H1 (cell line): ENCODE measurements around the gene UBE2O. TPM values are rescaled to one million over a fixed set of nuclear protein-coding genes. Genes with fewer than 3 reads are reported as not detected.
"Not testable (repeated sequence)": the region's sequence is repeated elsewhere in the genome, so short reads cannot be mapped to it uniquely, and the experiment has no call there.

Experiments
- CTCF ChIA-PET: fragments of 300-600 bp; sonication (Branson Sonifier 250); formaldehyde crosslinking; loops from one replicate; lab custom pipeline; 2021; ENCODE audit not compliant: partially characterized antibody; lab: Charles Lee
- POLR2A ChIA-PET: fragments of 300-600 bp; sonication (Branson Sonifier 250); formaldehyde crosslinking; loops from one replicate; lab custom pipeline; 2021; ENCODE audit warnings: inconsistent platforms; ENCODE audit not compliant: partially characterized antibody; lab: Charles Lee
- DNase-seq, 2 experiments: peaks; one replicate each; pipeline versions ENCODE4 v3.0.0 to v3.0.0-alpha.2; 2010 to 2022; ENCODE audit warnings: low spot score in 2 of 2, low read depth in 1 of 2, mixed read lengths in 1 of 2
- FAIRE-seq: peaks from 2 replicates; lab custom pipeline; 2011; peaks lifted over from hg19 to GRCh38; lab: Jason Lieb, UNC
- H2AFZ ChIP-seq: 2 replicates; pipeline ENCODE4 v1.8.1; 2012; ENCODE audit warnings: low read length, inconsistent platforms
- H2AK5ac ChIP-seq: 2 replicates; pipeline ENCODE4 v1.6.1; 2013; ENCODE audit warnings: low read depth, low read length
- H2BK120ac ChIP-seq: replicated peaks from 2 replicates; pipeline ENCODE3; 2013; ENCODE audit warnings: low read depth, low read length, inconsistent platforms
- H2BK12ac ChIP-seq: 2 replicates; pipeline ENCODE4 v1.6.1; 2013; ENCODE audit warnings: low read depth, low read length
- H2BK15ac ChIP-seq: 2 replicates; pipeline ENCODE4 v1.6.1; 2013; ENCODE audit warnings: low read length
- H2BK20ac ChIP-seq: 2 replicates; pipeline ENCODE4 v1.6.1; 2013; ENCODE audit warnings: low read length
- H2BK5ac ChIP-seq: 2 replicates; pipeline ENCODE4 v1.6.1; 2013; ENCODE audit warnings: low read depth, low read length
- H3K14ac ChIP-seq: 2 replicates; pipeline ENCODE4 v1.6.1; 2013; ENCODE audit warnings: inconsistent platforms; ENCODE audit not compliant: insufficient read length
- H3K18ac ChIP-seq: 2 replicates; pipeline ENCODE4 v1.6.1; 2013; ENCODE audit warnings: low read length; ENCODE audit errors: extremely low read depth
- H3K23ac ChIP-seq: 2 replicates; pipeline ENCODE4 v1.6.1; 2013; ENCODE audit warnings: inconsistent platforms; ENCODE audit not compliant: insufficient read length
- H3K23me2 ChIP-seq: 2 replicates; pipeline ENCODE4 v1.6.1; 2013; ENCODE audit warnings: low read depth, low read length
- H3K27ac ChIP-seq: 2 replicates; pipeline ENCODE4 v1.6.1; 2011; ENCODE audit warnings: low read depth, low read length, inconsistent platforms
- H3K27me3 ChIP-seq, 4 experiments: replicated peaks in 1 of 4; 1 replicate in 1 of 4; 2 replicates in 3 of 4; pipeline versions ENCODE4 v1.6.1 to v1.8.1; 2011 to 2013; ENCODE audit warnings: low read length in 3 of 4, mild to moderate bottlenecking in 3 of 4, inconsistent platforms in 2 of 4, mixed read lengths in 2 of 4, moderate library complexity in 1 of 4; ENCODE audit not compliant: control insufficient read depth in 3 of 4, insufficient read depth in 3 of 4; ENCODE audit errors: extremely low read depth in 1 of 4
- H3K36me3 ChIP-seq, 4 experiments: 2 replicates each; pipeline versions ENCODE4 v1.6.1 to v1.8.1; 2011 to 2013; ENCODE audit warnings: mild to moderate bottlenecking in 4 of 4, low read length in 3 of 4, moderate library complexity in 2 of 4, control low read depth in 1 of 4, inconsistent platforms in 1 of 4; ENCODE audit not compliant: insufficient read depth in 4 of 4, control insufficient read depth in 2 of 4
- H3K4ac ChIP-seq: replicated peaks from 2 replicates; pipeline ENCODE3; 2013; ENCODE audit warnings: low read length, low read depth, mixed read lengths, inconsistent platforms; ENCODE audit not compliant: insufficient read length
- H3K4me1 ChIP-seq, 4 experiments: replicated peaks in 1 of 4; 1 replicate in 1 of 4; 2 replicates in 3 of 4; pipeline versions ENCODE4 v1.6.1 to v1.8.1; 2011 to 2013; ENCODE audit warnings: low read length in 3 of 4, inconsistent platforms in 2 of 4, mixed read lengths in 1 of 4; ENCODE audit not compliant: insufficient read depth in 4 of 4, control insufficient read depth in 3 of 4
- H3K4me2 ChIP-seq, 2 experiments: 2 replicates each; pipeline versions ENCODE4 v1.6.1 to v1.8.1; 2011 to 2013; ENCODE audit warnings: low read depth in 2 of 2, low read length in 2 of 2, control low read depth in 1 of 2, inconsistent platforms in 1 of 2, mild to moderate bottlenecking in 1 of 2; ENCODE audit not compliant: insufficient read depth in 1 of 2
- H3K4me3 ChIP-seq, 4 experiments: fragments of 200-600, 300-600 bp in 1 of 4; sonication (generic), shearing (Covaris generic), sonication (Bioruptor Twin) in 1 of 4; 2 replicates each; pipeline versions ENCODE4 v1.5.1 to v1.8.1; 2011 to 2016; ENCODE audit warnings: low read length in 4 of 4, low read depth in 3 of 4, control low read depth in 2 of 4, inconsistent platforms in 2 of 4, mild to moderate bottlenecking in 2 of 4, mixed read lengths in 1 of 4, moderate library complexity in 1 of 4; ENCODE audit not compliant: insufficient read depth in 2 of 4; ENCODE audit errors: extremely low read depth in 1 of 4
- H3K56ac ChIP-seq: replicated peaks from 2 replicates; pipeline ENCODE3; 2013; ENCODE audit warnings: low read depth, mild to moderate bottlenecking, mixed read lengths, low read length, inconsistent platforms; ENCODE audit not compliant: insufficient read length
- H3K79me1 ChIP-seq: 2 replicates; pipeline ENCODE4 v1.6.1; 2013; ENCODE audit warnings: low read depth, low read length, control low read depth
- H3K79me2 ChIP-seq, 2 experiments: 2 replicates each; pipeline versions ENCODE4 v1.6.1 to v1.8.1; 2012 to 2013; ENCODE audit warnings: low read length in 2 of 2, mild to moderate bottlenecking in 2 of 2, inconsistent platforms in 1 of 2; ENCODE audit not compliant: insufficient read depth in 2 of 2, control insufficient read depth in 1 of 2
- H3K9ac ChIP-seq, 4 experiments: replicated peaks in 1 of 4; 1 replicate in 1 of 4; 2 replicates in 3 of 4; pipeline versions ENCODE4 v1.6.1 to v1.8.1; 2011 to 2013; ENCODE audit warnings: low read depth in 3 of 4, low read length in 3 of 4, control low read depth in 2 of 4, mild to moderate bottlenecking in 2 of 4, moderate library complexity in 2 of 4, inconsistent platforms in 1 of 4; ENCODE audit errors: extremely low read depth in 1 of 4
- H3K9me3 ChIP-seq, 2 experiments: 2 replicates each; pipeline versions ENCODE4 v1.6.1 to v1.8.1; 2012 to 2013; ENCODE audit warnings: mild to moderate bottlenecking in 2 of 2, moderate library complexity in 2 of 2, control low read depth in 1 of 2, inconsistent platforms in 1 of 2, low read depth in 1 of 2, low read length in 1 of 2, mixed read lengths in 1 of 2; ENCODE audit not compliant: insufficient read depth in 2 of 2
- H4K20me1 ChIP-seq, 2 experiments: replicated peaks in 1 of 2; 2 replicates each; pipeline versions ENCODE3 to v1.8.1; 2011 to 2013; ENCODE audit warnings: inconsistent platforms in 2 of 2, low read length in 2 of 2, mild to moderate bottlenecking in 1 of 2; ENCODE audit not compliant: insufficient read depth in 2 of 2, control insufficient read depth in 1 of 2
- H4K5ac ChIP-seq: 2 replicates; pipeline ENCODE4 v1.6.1; 2013; ENCODE audit warnings: low read length, low read depth, mixed read lengths, inconsistent platforms; ENCODE audit not compliant: insufficient read length
- H4K8ac ChIP-seq: 2 replicates; pipeline ENCODE4 v1.8.0; 2013; ENCODE audit warnings: mild to moderate bottlenecking, moderate library complexity, low read length, inconsistent platforms; ENCODE audit not compliant: insufficient read depth; ENCODE audit errors: extremely low read depth
- H4K91ac ChIP-seq: replicated peaks from 2 replicates; pipeline ENCODE3; 2013; ENCODE audit warnings: low read length, mixed read lengths, inconsistent platforms; ENCODE audit not compliant: insufficient read length
- WGBS, 2 experiments: shearing (Covaris generic) in 1 of 2; methylation state at CpG; one replicate each; pipeline versions ENCODE4 v1.1.6 to v1.1.7; 2013 to 2015; ENCODE audit warnings: low lambda C conversion rate in 2 of 2, mixed read lengths in 2 of 2, inconsistent platforms in 1 of 2, low coverage in 1 of 2, missing lambda C conversion rate in 1 of 2; ENCODE audit not compliant: insufficient replicate concordance in 2 of 2, insufficient coverage in 1 of 2, insufficient read length in 1 of 2; ENCODE audit errors: extremely low coverage in 1 of 2, missing lambda C conversion rate in 1 of 2; 5-methylcytosine and 5-hydroxymethylcytosine counted together
- polyA plus RNA-seq, 7 experiments: library from polyadenylated mRNA; depleted of rRNA in 3 of 7; stranded (reverse) in 5 of 7; unstranded in 2 of 7; fragments of >200 nt in 5 of 7; fragments of 200-250 nt in 2 of 7; gene quantifications; 1 replicate in 5 of 7; 2 replicates in 1 of 7; 4 replicates in 1 of 7; pipeline versions ENCODE4 v1.2.1 to v1.2.3, GENCODE V29; 2011 to 2013; ENCODE audit warnings: missing spikeins in 2 of 7, mixed read lengths in 2 of 7
- total RNA-seq: library from RNA; stranded (reverse); fragmentation: NEBNext Ultra II Directional; extraction: Animal tissue kit (Norgen Biotek cat#: 25700); gene quantifications from 2 replicates; pipeline ENCODE4 v1.2.1, GENCODE V29; 2021

UBE2O gene
- total and polyA plus RNA-seq, 2 of the 8 experiments (the other 6 are each of a cell fraction or from before 2014, with no cell fraction given) = 24.4 to 63.0 TPM

GRCh38 chr17:76359776-76360175, 93.2 kb downstream of the UBE2O start:
- H3K36me3 ChIP-seq, H3K4ac ChIP-seq, H3K4me1 ChIP-seq, H3K27ac ChIP-seq, H3K14ac ChIP-seq, H2BK5ac ChIP-seq, FAIRE-seq, H2BK15ac ChIP-seq, DNase-seq, H3K23me2 ChIP-seq, H2BK120ac ChIP-seq, H2BK20ac ChIP-seq, H2AK5ac ChIP-seq, H3K23ac ChIP-seq, POLR2A ChIA-PET, H4K91ac ChIP-seq, H2BK12ac ChIP-seq, H4K8ac ChIP-seq, H3K4me2 ChIP-seq, H3K18ac ChIP-seq, H3K9ac ChIP-seq, H3K79me1 ChIP-seq, H3K56ac ChIP-seq, H4K20me1 ChIP-seq, H3K27me3 ChIP-seq, H2AFZ ChIP-seq, H3K4me3 ChIP-seq, H4K5ac ChIP-seq, H3K79me2 ChIP-seq, H3K9me3 ChIP-seq: not testable (repeated sequence)
- CTCF ChIA-PET = interaction anchor here (1.4 to 29.3 kb wide), 2 partner anchors 27 to 58 kb away, joined by 4 to 635 read pairs; partner anchors contain the start of gene SPHK1
- WGBS, 2 experiments = 87% methylated on average over 6 of the region's 6 CpGs; no CpG with 5 or more reads in 1 of the 2 experiments
